IPS-18c (cell line): Measurements from ENCODE around the gene GNG2.
"Not testable (repeated sequence)": the region's sequence is repeated elsewhere in the genome, so short reads cannot be mapped to it uniquely, and the experiment has no call there.

Experiments
- H3K4me3 ChIP-seq: 2 replicates; pipeline ENCODE4 v1.7.0; 2013; ENCODE audit warnings: low read depth, mild to moderate bottlenecking, low read length, moderate library complexity; ENCODE audit not compliant: insufficient read depth
- H3K9me3 ChIP-seq: one replicate; pipeline ENCODE4 v1.6.1; 2013; ENCODE audit warnings: mild to moderate bottlenecking, low read length, moderate library complexity; ENCODE audit not compliant: control insufficient read depth, insufficient read depth

GNG2 gene

DNA sequence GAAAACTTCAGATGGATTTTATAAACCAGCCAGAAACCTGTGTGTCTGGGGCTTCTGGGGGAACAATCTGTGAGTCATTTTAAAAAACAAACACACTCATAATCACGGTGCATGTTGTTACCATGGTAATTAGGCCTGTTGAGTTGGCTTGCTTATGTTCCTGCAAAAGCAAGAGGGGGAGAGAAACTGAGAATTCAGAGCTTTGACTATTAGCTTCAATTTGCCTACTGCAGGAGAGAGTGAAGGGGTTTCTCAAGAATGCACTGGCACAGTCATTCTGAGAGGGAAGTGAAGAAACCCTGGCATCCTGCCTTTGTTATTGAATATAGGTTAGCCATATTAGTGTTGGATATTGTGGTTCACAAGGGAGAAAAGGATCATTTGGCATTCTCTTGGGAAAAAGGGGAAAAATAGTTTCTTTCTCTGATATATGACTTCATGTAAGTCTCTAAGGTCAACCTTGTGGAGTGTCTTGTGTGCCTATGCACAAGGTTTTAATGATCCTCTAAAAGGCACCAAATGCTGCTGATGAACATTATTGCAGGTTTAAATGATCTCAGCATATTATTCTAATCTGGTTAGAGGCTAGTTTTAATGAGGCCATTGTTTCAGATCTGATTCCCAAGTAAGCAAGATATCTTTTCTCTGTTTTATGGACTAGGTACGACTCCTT lies 12.9 kb downstream of the GNG2 start:
- Histone ChIP-seq H3K9me3 (no peaks in the 10 kb centered on the region), H3K4me3 (no peak overlapping the region)

DNA sequence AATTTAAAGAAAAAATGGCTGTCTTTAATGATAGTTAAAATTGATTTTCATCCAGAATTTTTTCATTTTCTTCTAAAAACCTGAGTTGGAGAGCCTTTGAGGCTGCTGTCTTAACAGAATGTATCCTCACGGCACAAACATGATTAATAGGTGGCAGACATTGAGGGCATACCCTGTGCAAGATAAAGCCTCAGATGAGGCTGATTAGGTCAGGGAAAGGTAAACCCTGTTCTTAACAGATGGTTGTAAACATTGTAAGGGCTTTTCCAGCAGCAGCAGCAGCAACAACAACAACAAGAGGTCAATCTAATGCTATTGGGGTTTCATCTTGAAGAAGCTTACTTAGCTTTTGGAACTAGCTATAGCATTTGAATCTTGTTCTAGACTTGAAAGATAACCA lies 17.4 kb downstream of the GNG2 start:
- H3K4me3 ChIP-seq = no peak overlapping the region
- H3K9me3 ChIP-seq = no peaks in the 10 kb centered on the region

DNA sequence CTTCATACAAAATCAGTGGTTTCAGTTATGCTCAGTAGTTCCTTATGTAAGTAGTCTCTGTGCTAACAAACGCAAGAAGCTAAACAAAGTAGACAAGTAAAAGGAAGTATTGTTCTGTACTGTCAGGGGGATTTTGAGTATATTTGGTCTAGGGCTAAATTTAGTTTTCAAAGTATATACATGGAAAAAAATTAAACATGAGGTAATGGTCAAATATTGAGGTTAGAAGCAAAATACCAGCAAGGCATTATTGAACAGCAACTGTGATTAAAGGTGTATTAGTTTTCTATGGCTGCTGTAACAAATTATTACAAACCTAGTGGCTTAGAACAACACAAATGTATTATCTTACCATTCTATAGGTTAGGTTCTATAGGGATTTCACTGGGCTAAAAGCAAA lies 18.8 kb downstream of the GNG2 start:
- H3K4me3 ChIP-seq = no peak overlapping the region
- H3K9me3 ChIP-seq = no peaks in the 10 kb centered on the region

DNA sequence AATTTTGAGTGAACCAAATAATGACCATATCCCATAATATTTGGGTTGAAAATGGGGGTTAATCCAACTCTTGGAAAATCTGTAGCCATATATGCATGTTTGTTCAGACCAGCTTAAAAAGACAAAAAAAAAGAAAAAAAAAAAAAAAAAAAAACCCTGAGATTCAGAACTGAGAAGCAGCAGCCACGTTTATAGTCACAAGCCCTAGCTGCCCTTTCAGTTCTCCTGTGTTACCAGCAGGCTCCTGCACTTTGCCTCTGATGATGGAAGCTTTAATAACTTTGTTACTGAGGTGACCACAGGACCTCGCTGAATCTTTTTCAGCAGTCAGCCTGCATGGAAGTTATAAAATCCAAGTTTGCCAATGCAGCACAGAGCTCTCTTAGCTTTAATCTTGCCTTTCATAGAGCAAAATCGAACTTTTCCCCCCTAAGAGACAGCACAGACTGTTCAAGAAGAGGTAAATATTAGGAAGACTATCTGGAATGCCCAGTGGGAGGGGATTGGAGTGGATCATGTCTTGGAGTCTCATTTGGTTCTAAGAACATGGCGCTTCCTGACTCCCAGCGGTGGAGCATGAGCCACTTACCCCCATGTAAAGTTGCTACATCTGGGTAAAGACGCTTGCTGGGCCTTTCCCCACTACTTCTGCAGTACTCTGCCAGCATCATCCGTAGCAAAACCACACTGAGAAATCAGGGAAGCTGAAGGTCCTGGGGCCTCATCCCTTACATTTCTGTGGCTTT lies 20.6 kb downstream of the GNG2 start:
- Histone ChIP-seq H3K4me3 (no peak overlapping the region), H3K9me3 (no peaks in the 10 kb centered on the region)

DNA sequence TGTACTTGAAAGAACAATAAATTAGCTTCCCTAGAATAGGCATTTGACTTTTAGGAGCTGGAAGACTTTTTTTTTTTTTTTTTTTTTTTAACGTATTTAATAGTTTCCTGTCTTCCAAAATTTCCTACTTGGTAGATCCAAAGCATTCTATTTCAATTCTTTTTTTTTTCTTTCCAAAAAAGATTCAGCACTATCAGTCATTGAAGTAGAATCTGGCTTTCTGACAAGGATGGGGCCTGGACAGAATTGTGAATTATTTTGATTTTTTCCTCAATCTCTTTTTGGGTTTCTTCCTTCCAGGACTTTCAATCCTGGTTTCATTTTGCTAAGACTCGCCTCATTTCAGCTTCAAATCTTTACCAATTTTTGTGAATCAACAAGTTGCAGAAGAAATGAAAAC lies 21.2 kb downstream of the GNG2 start:
- Histone ChIP-seq H3K9me3 (no peaks in the 10 kb centered on the region), H3K4me3 (no peak overlapping the region)

DNA sequence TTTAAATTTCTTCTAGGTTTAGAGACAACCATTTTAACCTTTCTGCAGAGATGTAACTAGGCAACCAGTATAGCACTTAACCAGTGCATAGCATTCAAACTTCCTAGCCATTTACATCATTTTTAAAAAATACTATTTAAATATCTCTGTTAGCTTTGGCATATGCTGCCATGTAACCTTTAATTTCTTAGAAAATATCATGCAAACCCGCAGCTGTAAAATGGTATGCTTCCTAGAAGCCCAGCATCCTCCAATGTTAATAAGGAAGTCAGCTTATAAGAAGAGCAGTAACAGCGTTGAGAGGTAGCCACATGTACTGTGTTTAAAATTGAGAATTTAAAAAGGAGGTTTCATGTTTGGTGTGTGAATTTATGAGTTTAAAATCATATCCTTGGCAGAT lies 22.8 kb downstream of the GNG2 start:
- H3K9me3 ChIP-seq = no peaks in the 10 kb centered on the region
- H3K4me3 ChIP-seq = no peak overlapping the region

DNA sequence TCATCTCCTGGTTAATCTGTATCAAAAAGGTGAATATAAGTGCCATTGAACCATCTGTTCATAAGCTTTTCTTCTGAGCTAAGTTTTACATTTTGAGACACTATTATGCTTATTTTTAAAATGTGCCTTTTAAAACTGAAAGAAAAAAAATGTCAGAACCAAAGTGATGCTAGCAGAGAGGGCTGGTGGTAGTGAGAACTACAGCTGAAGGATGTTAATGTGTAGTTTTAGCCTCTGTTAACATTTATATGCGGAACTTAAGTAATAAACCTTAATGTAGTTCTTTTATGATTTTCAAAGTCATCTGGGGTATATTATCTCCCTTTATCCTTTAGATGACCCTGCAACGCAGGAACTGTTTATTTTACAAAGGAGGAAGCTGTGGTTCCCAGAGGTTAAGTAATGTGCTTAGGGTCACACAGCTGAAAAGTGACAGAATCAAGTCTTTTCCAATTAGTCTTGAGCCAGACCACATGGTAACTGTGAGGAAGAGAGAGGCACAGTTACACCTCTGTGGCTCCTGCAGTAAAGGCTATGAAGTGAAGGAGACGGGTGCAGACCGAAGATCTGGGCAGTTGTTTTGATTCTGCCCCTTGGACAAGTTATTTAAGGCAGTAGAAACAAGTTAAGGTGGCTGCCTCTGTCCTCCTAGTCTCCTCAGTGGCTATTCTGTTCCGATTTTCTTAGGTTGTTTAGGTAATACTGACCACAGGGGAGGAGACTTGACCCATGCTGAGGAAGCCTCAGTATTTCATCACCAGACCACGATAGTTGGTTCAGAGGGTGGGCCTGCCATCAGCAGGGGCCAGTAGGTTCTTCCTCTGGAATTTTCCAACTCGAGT lies 23.9 kb downstream of the GNG2 start:
- H3K9me3 ChIP-seq = no peaks in the 10 kb centered on the region
- H3K4me3 ChIP-seq = no peak overlapping the region

DNA sequence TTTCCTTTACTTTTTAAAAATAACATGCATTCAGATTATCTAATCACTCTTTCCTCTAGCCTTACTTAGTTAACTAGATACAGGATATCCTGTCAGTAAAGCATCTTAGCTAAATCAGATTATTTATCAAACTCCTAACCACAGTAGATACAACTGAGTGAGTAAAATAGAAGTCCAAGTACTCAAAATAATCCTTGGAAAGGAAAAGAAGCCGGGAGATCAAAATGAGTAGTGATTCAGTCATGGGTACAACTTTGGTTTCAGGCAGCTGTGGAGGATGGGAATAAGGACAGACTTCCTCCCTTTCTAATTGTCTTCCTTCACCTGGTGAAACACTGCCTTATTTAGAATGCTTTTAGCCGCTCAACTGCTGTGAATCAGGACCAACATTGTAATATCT lies 29.4 kb downstream of the GNG2 start:
- Histone ChIP-seq H3K4me3 (no peak overlapping the region), H3K9me3 (no peaks in the 10 kb centered on the region)

DNA sequence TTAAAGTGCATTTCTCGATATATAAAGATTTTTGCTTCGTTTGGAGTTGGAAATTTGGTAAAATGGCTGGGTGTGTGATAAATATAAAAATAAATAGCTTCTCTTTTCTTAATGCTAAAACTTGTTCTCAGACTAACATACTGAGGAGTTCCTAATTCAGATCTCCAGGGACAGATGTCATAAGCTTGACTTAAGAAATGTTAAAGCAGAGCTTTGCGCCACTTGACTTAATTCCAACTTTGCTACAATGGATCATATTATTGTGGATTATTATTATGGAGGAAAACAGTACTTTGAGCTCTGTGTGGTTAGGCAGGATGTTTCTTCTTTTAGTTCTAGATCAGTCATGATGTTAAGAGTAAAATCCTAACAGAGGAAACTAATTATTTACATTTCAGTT lies 33.8 kb downstream of the GNG2 start:
- no peak overlapping the region for H3K4me3 ChIP-seq

DNA sequence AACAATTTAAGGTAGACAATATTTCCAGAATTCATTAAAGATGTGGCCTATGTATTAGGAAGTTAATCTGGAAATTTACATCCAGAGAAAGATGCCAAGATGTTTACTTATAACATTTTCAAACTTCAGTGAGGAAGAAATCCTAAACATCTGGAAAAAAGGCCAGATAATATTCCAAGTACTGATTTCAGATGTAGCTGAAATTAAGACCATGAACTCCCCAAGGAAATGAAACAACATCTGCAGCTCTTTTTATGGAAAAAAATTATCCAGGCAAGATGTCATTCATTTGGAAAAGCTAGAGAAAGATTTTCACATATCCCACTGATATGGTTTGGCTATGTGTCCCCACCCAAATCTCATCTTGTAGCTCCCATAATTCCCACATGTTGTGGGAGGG lies 35.0 kb downstream of the GNG2 start:
- no peak overlapping the region for H3K4me3 ChIP-seq
- H3K9me3 ChIP-seq = no peaks in the 10 kb centered on the region

More for the DNA sequence above, 33.8 kb downstream of the GNG2 start:
- H3K9me3 ChIP-seq = no peaks in the 10 kb centered on the region

DNA sequence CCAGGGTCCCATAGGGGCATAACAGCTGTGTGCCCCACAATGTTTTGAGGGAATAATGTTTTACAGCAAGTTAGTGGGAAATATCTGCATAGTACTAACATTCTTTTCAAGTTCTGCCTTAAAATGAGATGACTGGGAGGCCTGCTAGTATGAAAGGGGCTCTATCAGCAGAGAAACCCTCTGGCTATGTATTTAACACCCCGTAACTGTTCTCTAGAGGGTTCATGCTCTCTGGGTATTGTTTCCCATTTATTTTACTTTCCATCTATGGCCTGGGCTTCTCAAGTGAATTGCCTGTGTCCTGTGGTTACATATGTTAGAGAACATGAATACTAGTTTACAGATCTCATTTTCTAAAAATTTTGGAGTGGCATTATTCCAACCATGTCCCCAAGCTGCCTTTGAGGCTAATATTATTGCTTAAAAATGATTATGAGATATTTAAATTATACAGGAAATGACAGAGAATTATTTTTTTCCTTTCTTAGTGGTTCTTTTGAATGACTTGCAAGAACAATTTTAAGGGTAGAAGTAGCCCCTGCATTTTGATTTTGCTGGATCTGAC lies 37.5 kb downstream of the GNG2 start:
- no peaks in the 10 kb centered on the region for H3K9me3 ChIP-seq

DNA sequence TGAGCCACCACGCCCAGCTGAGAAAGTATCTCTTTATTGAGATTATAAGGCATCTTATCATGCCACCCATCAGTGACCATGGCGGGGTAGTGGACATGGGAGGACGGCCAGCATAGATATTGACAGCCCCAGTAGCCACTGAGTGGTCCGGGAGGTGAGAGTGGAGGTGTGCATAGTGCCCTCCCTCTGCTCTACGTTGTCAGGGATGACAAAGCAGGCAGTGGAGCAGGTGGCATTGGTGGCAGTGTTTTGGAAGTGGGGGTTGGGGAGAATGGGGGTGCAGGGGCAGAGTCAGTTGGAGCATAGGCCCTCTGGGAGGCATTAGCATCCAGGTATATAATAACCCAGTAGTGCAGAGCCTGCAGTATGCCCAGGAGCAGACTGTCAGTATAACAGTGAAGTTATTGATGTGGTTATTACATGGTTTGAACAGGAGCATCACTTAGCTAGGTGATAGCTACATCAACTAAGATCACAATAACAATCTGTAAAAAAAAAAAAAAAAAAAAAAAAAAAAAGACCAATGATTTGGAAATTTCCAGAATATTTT lies 41.1 kb downstream of the GNG2 start:
- no peaks in the 10 kb centered on the region for H3K9me3 ChIP-seq
- H3K4me3 ChIP-seq = no peak overlapping the region

More for the DNA sequence above, 37.5 kb downstream of the GNG2 start:
- H3K4me3 ChIP-seq = no peak overlapping the region

DNA sequence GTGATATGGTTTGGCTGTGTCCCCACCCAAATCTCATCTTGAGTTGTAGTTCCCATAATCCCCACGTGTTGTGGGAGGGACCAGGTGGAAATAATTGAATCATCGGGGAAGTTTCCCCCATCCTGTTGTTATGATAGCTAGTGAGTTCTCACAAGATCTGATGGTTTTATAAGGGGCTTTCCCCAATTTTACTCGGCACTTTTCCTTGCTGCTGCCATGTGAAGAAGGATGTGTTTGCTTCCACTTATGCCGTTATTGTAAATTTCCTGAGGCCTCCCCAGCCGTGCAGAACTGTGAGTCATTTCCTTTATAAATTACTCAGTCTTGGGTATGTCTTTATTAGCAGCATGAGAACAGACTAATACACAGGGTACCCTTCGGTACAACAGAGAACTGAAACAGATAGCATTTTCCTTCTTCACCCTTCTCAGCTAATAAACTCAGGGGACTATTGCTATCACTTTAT lies 45.3 kb downstream of the GNG2 start:
- not testable (repeated sequence) for H3K4me3 ChIP-seq, H3K9me3 ChIP-seq

DNA sequence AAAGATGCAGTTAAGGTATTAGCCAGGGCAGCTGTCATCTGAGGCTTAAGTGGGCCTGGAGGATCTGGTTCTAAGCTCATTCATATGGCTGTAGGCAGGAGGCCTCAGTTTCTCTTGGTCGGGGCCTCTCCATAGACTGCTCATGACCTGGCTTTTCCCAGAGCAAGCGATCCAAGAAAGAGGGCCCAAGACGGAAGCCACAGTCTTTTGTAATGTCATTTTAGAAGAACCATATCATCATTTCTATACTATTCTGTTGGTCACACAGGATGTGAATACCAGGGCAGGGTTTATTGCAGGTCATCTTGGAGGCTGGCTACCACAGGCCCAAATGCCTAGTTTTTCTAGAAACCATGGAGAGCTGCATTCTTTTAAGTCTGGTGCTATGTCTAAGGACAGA lies 47.7 kb downstream of the GNG2 start:
- Histone ChIP-seq H3K4me3 (no peak overlapping the region), H3K9me3 (no peaks in the 10 kb centered on the region)

DNA sequence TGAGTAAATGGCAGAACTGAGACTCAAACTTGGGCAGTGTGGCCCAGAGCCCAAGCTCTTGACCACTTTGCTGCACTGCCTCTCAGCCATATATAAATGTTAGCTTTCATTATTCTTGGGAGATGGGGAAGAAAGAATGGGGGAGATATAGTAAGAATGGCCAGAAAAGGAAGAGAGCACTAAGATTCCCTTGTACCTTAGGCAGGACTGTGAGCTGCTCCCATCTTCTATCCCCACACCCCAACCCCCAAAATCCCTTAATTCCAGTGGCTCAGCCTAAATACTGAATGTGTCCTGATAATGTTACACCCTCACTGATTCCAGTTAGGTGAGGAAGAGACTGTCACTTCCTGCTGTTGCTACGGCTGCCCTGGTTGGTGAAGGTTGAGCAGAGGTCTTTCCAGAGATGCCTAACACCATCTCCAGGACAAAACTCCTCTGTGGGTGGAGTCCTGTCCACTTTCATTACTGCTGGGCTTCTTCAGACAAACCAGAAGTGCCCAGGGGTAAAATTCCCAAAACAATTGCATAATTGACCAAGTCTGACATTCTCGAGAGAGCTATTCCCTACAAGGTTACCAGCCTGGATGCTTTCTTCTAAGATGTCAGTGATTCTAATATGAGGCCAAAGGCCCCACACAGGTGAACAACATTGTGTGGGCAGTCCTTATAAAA lies 51.8 kb downstream of the GNG2 start:
- no peaks in the 10 kb centered on the region for H3K9me3 ChIP-seq
- H3K4me3 ChIP-seq = no peak overlapping the region

DNA sequence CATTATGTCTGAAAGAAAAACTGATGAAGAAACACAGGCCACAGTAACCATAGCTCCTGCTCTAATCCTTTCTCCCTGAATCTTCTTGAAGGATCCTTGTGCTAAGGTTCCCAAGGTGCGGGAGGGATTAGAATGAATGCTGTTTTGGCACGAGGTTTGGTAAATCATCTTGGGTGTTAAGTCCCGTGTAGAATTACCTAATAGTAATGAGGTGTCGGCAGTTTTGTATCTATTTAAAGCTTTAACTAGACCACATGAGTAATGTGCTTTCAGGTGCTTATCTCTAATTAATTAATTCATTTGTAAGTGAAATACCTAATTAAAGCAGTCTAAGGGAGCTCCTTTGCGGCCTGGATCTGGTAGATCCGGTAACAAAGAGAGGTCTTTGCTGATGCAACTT lies 53.9 kb downstream of the GNG2 start:
- Histone ChIP-seq H3K9me3 (no peaks in the 10 kb centered on the region), H3K4me3 (no peak overlapping the region)

DNA sequence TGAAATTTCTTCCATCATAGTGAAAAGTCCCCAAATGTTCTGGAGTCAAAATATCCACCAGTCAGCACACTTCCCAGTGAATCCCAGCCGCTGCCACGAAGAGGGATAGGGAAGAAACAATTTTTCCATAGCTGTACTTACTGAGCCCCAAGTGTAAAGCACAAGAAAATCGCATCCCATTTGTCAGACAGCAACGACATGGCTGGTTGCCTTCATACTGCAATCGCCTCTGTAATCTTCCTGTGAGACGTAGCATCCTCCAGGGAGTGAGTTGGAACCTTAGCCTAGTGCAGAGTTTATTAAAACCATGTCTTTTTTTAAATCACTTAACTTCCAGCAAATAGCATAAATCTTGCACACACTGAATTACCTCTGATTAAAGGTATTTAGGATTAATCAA lies 56.8 kb downstream of the GNG2 start:
- Histone ChIP-seq H3K4me3 (no peak overlapping the region), H3K9me3 (no peaks in the 10 kb centered on the region)
